Right lobe of liver (tissue), 6 donors: ENCODE results near the gene SCNN1A. TPM values are rescaled to one million over a fixed set of nuclear protein-coding genes. Genes with fewer than 3 reads are reported as not detected.

Experiments
- ATAC-seq, 4 donors: fragments of 200-7000 bp; cut with Tn5 transposase; one replicate each; pipeline ENCODE4 v1.9.1; 2020; ENCODE audit warnings: mild to moderate bottlenecking in 4 of 4, moderate library complexity in 4 of 4
- DNase-seq, 3 donors: peaks; one replicate each; pipeline ENCODE4 v3.0.0-alpha.2; 2020
- H3K27ac ChIP-seq, 3 donors: fragments of 200-600 bp; one replicate each; pipeline ENCODE4 v1.8.0; 2022
- H3K27me3 ChIP-seq, 2 donors: fragments of 200-600 bp; one replicate each; pipeline ENCODE4 v1.8.0; 2022
- H3K36me3 ChIP-seq, 4 donors: fragments of 200-600 bp; sonication (generic) in 1 of 4; one replicate each; pipeline versions ENCODE4 v1.5.1 to v1.8.0; 2017 to 2022; ENCODE audit warnings: control low read depth in 1 of 4
- H3K4me1 ChIP-seq, 4 donors: fragments of 200-600 bp; sonication (generic) in 1 of 4; one replicate each; pipeline versions ENCODE4 v1.5.1 to v1.8.0; 2017 to 2022; ENCODE audit warnings: control low read depth in 1 of 4
- H3K4me3 ChIP-seq, 3 donors: fragments of 200-600 bp; one replicate each; pipeline ENCODE4 v1.8.0; 2022
- H3K9me3 ChIP-seq, 4 donors: fragments of 200-600 bp; sonication (generic) in 1 of 4; one replicate each; pipeline versions ENCODE4 v1.5.1 to v1.8.0; 2017 to 2022; ENCODE audit warnings: control low read depth in 1 of 4
- CTCF ChIP-seq, 4 donors: fragments of 200-600 bp in 3 of 4; fragments of 450-650 bp in 1 of 4; IDR thresholded peaks; one replicate each; pipeline versions ENCODE4 v1.5.1 to v1.8.0; 2016 to 2022; ENCODE audit warnings: antibody characterized with exemption in 4 of 4, mild to moderate bottlenecking in 2 of 4
- POLR2A ChIP-seq: fragments of 450-650 bp; IDR thresholded peaks from one replicate; pipeline ENCODE4 v1.6.1; 2017; ENCODE audit warnings: antibody characterized with exemption, mild to moderate bottlenecking
- WGBS: methylation state at CpG from one replicate; pipeline ENCODE4 v1.1.6; 2018; ENCODE audit warnings: low coverage, low lambda C conversion rate; ENCODE audit not compliant: insufficient coverage; ENCODE audit errors: missing lambda C conversion rate; 5-methylcytosine and 5-hydroxymethylcytosine counted together
- intact Hi-C, 2 donors: fragments of 100-400 bp; cut with DNase I; formaldehyde crosslinking; loops; one replicate each; pipeline versions ENCODE4 v1.11.2 to v1.14.1; 2022
- total RNA-seq, 6 experiments: library from RNA; depleted of rRNA in 2 of 6; stranded (reverse); fragments of >200 nt in 2 of 6; fragmentation: NEBNext Ultra II Directional in 3 of 6; extraction: Animal tissue kit (Norgen Biotek cat#: 25700) in 3 of 6; gene quantifications; one replicate each; pipeline versions ENCODE4 v1.1.0 to v1.2.4, GENCODE V29; 2016 to 2023
- donor health status: DM: no; HTN: yes; CAD: no.
- donor health status: DM: no; HTN: no; CAD: no.
- donor health status: DM: no; HTN: no; CAD: no.
- donor health status: DM: no; HTN: yes; CAD: no.
- donor health status: DM: no; HTN: yes; CAD: no.

Gene SCNN1A
- total RNA-seq, 6 experiments from 2014 or later, result 2.1 to 9.5 (median 6.0) TPM

- intact Hi-C loops, result no loop called here
- TF ChIP-seq CTCF (IDR thresholded peaks at IDR 0.05) (no peak), POLR2A (no peak)
- peak in 3 of 4 donors; percentile 53 to 59 (median 59) for ATAC-seq
- DNase-seq, result peak in 2 of 3 donors; percentile 57 to 69
- Histone ChIP-seq H3K4me3 (no peak overlapping the region), H3K27me3 (no peaks in the 10 kb centered on the region), H3K27ac (no peak overlapping the region), H3K9me3 (no peaks in the 10 kb centered on the region), H3K36me3 (no peaks in the 10 kb centered on the region), H3K4me1 (peaks cover 0 to 14% (median 4%) of the 10 kb centered on the region in 4 donors)
- WGBS, result 90% methylated on average over 5 of the region's 9 CpGs
Observed at GRCh38 chr12:6369916-6370575, 5.3 kb downstream of the SCNN1A start.

DNA sequence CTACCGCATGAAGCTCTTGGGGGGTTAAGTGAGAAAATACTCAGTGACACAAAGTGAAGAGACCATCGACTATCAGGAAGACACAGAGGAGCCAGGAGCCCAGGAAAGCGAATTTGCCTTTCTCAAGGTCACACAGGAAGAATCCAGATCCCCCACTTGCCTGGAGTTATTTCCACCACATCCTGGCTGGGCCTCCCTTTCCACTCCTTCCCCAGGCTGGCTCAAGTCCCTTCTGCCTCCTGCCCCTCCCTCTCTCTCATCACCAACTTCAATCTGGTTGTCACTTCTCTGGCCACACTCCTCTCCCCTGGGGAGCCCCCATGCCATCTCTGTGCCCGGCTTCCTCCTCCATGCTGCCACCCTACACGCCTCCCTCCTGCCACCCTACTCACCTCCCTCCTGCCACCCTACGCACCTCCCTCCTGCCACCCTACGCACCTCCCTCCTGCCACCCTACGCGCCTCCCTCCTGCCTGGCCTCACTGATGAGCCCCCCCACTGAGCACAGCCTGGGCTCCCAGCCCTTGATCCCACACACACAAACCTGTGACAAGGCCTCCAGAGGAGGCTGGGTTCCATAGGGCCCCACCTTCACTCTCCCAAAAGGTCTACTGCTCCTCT lies 6.3 kb downstream of the SCNN1A start:
- Histone ChIP-seq H3K9me3 (no peaks in the 10 kb centered on the region), H3K4me3 (no peak overlapping the region), H3K27ac (peak overlapping the region in 1 of 3 donors; percentile 21), H3K4me1 (peaks cover 0 to 17% (median 4%) of the 10 kb centered on the region in 4 donors), H3K36me3 (no peaks in the 10 kb centered on the region), H3K27me3 (no peaks in the 10 kb centered on the region)
- no peak for TF ChIP-seq CTCF (IDR thresholded peaks at IDR 0.05)
- TF ChIP-seq POLR2A, result no peak
- no peak for ATAC-seq
- DNase-seq, result no peak
- WGBS, result 82% methylated on average over 9 of the region's 9 CpGs
- intact Hi-C loops, result no loop called here

DNA sequence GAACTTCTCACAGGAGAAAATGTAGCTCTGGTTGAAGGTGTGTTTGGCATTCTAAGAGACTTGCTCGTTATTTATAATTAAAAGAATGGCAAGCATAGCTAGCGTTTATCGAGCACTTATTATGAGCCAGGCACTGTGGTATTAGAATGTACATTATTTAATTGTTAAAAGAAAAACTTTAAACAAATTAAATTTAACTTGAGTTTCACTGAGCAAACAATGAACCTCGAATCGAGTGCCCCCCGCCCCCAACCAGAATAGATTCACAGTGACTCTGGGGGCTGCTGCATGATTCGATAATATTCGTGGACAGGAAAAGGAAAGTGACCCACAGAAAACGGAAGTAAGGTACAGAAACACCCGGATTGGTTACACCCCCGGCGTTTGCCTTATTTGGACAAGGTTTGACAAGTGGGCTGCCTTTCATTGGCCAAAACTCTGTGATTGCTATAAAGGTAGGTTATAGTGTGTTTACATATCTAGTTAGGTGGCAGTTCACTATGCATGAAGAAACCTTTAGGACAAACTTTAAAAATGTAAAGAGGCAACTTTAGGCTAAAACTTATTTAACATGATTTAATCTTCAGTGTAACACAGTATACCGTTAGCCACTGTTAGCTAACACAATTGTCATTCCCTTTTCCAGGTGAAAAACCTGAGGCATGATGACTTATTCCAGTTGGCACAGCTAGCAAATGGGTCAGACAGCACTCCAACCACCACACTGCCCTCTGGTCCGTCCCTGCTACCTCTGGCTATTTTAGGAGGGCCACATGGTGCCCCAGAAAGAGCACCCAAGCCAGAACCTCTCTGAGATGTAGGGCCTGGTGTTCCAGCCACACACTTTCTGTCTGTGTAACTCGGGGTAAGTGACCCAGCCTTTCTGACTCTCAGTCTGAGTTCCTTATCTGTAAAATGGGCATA lies 7.1 kb downstream of the SCNN1A start:
- Histone ChIP-seq H3K36me3 (no peaks in the 10 kb centered on the region), H3K4me1 (peaks cover 0 to 19% (median 4%) of the 10 kb centered on the region in 4 donors), H3K27ac (peak overlapping the region in 1 of 3 donors; percentile 21), H3K27me3 (no peaks in the 10 kb centered on the region), H3K4me3 (no peak overlapping the region), H3K9me3 (no peaks in the 10 kb centered on the region)
- TF ChIP-seq CTCF (IDR thresholded peaks at IDR 0.05) (no peak), POLR2A (no peak)
- WGBS, result 44% methylated on average over 15 of the region's 15 CpGs
- intact Hi-C loops, result no loop called here
- ATAC-seq, result peak; percentile 14 to 46 (median 21)
- DNase-seq, result no peak

- no peaks in the 10 kb centered on the region for H3K36me3 ChIP-seq
- DNase-seq (no peak), ATAC-seq (peak in 1 of 4 donors; percentile 4)
- no peaks in the 10 kb centered on the region for H3K9me3 ChIP-seq
- no peak overlapping the region for H3K4me3 ChIP-seq
- H3K4me1 ChIP-seq, result peaks cover 0 to 27% (median 9%) of the 10 kb centered on the region in 4 donors
- intact Hi-C loops, result no loop called here
- no peaks in the 10 kb centered on the region for H3K27me3 ChIP-seq
- 55% methylated on average over 11 of the region's 11 CpGs for WGBS
- TF ChIP-seq POLR2A, result no peak
- peak in 3 of 4 donors; percentile 6 to 26 (median 19) for TF ChIP-seq CTCF (IDR thresholded peaks at IDR 0.05)
- no peak overlapping the region for H3K27ac ChIP-seq
Observed at GRCh38 chr12:6367065-6367968, 8.0 kb downstream of the SCNN1A start.
